H1 (cell line): ENCODE data around the gene RPL37. TPM values are rescaled to one million over a fixed set of nuclear protein-coding genes. Genes with fewer than 3 reads are reported as not detected.
A peak's percentile ranks its signal among the peaks of the same experiment; 100 is the strongest.

Source experiments
- CTCF ChIA-PET: fragments of 300-600 bp; sonication (Branson Sonifier 250); formaldehyde crosslinking; loops from one replicate; lab custom pipeline; 2021; ENCODE audit not compliant: partially characterized antibody; lab: Charles Lee
- POLR2A ChIA-PET: fragments of 300-600 bp; sonication (Branson Sonifier 250); formaldehyde crosslinking; loops from one replicate; lab custom pipeline; 2021; ENCODE audit warnings: inconsistent platforms; ENCODE audit not compliant: partially characterized antibody; lab: Charles Lee
- DNase-seq, 2 experiments: peaks; one replicate each; pipeline versions ENCODE4 v3.0.0 to v3.0.0-alpha.2; 2010 to 2022; ENCODE audit warnings: low spot score in 2 of 2, low read depth in 1 of 2, mixed read lengths in 1 of 2
- FAIRE-seq: peaks from 2 replicates; lab custom pipeline; 2011; peaks lifted over from hg19 to GRCh38; lab: Jason Lieb, UNC
- H2AFZ ChIP-seq: 2 replicates; pipeline ENCODE4 v1.8.1; 2012; ENCODE audit warnings: low read length, inconsistent platforms
- H2AK5ac ChIP-seq: 2 replicates; pipeline ENCODE4 v1.6.1; 2013; ENCODE audit warnings: low read depth, low read length
- H2BK120ac ChIP-seq: replicated peaks from 2 replicates; pipeline ENCODE3; 2013; ENCODE audit warnings: low read depth, low read length, inconsistent platforms
- H2BK12ac ChIP-seq: 2 replicates; pipeline ENCODE4 v1.6.1; 2013; ENCODE audit warnings: low read depth, low read length
- H2BK15ac ChIP-seq: 2 replicates; pipeline ENCODE4 v1.6.1; 2013; ENCODE audit warnings: low read length
- H2BK20ac ChIP-seq: 2 replicates; pipeline ENCODE4 v1.6.1; 2013; ENCODE audit warnings: low read length
- H2BK5ac ChIP-seq: 2 replicates; pipeline ENCODE4 v1.6.1; 2013; ENCODE audit warnings: low read depth, low read length
- H3K14ac ChIP-seq: 2 replicates; pipeline ENCODE4 v1.6.1; 2013; ENCODE audit warnings: inconsistent platforms; ENCODE audit not compliant: insufficient read length
- H3K18ac ChIP-seq: 2 replicates; pipeline ENCODE4 v1.6.1; 2013; ENCODE audit warnings: low read length; ENCODE audit errors: extremely low read depth
- H3K23ac ChIP-seq: 2 replicates; pipeline ENCODE4 v1.6.1; 2013; ENCODE audit warnings: inconsistent platforms; ENCODE audit not compliant: insufficient read length
- H3K23me2 ChIP-seq: 2 replicates; pipeline ENCODE4 v1.6.1; 2013; ENCODE audit warnings: low read depth, low read length
- H3K27ac ChIP-seq: 2 replicates; pipeline ENCODE4 v1.6.1; 2011; ENCODE audit warnings: low read depth, low read length, inconsistent platforms
- H3K27me3 ChIP-seq, 4 experiments: replicated peaks in 1 of 4; 1 replicate in 1 of 4; 2 replicates in 3 of 4; pipeline versions ENCODE4 v1.6.1 to v1.8.1; 2011 to 2013; ENCODE audit warnings: low read length in 3 of 4, mild to moderate bottlenecking in 3 of 4, inconsistent platforms in 2 of 4, mixed read lengths in 2 of 4, moderate library complexity in 1 of 4; ENCODE audit not compliant: control insufficient read depth in 3 of 4, insufficient read depth in 3 of 4; ENCODE audit errors: extremely low read depth in 1 of 4
- H3K36me3 ChIP-seq, 4 experiments: 2 replicates each; pipeline versions ENCODE4 v1.6.1 to v1.8.1; 2011 to 2013; ENCODE audit warnings: mild to moderate bottlenecking in 4 of 4, low read length in 3 of 4, moderate library complexity in 2 of 4, control low read depth in 1 of 4, inconsistent platforms in 1 of 4; ENCODE audit not compliant: insufficient read depth in 4 of 4, control insufficient read depth in 2 of 4
- H3K4ac ChIP-seq: replicated peaks from 2 replicates; pipeline ENCODE3; 2013; ENCODE audit warnings: low read length, low read depth, mixed read lengths, inconsistent platforms; ENCODE audit not compliant: insufficient read length
- H3K4me1 ChIP-seq, 4 experiments: replicated peaks in 1 of 4; 1 replicate in 1 of 4; 2 replicates in 3 of 4; pipeline versions ENCODE4 v1.6.1 to v1.8.1; 2011 to 2013; ENCODE audit warnings: low read length in 3 of 4, inconsistent platforms in 2 of 4, mixed read lengths in 1 of 4; ENCODE audit not compliant: insufficient read depth in 4 of 4, control insufficient read depth in 3 of 4
- H3K4me2 ChIP-seq, 2 experiments: 2 replicates each; pipeline versions ENCODE4 v1.6.1 to v1.8.1; 2011 to 2013; ENCODE audit warnings: low read depth in 2 of 2, low read length in 2 of 2, control low read depth in 1 of 2, inconsistent platforms in 1 of 2, mild to moderate bottlenecking in 1 of 2; ENCODE audit not compliant: insufficient read depth in 1 of 2
- H3K4me3 ChIP-seq, 4 experiments: fragments of 200-600, 300-600 bp in 1 of 4; sonication (generic), shearing (Covaris generic), sonication (Bioruptor Twin) in 1 of 4; 2 replicates each; pipeline versions ENCODE4 v1.5.1 to v1.8.1; 2011 to 2016; ENCODE audit warnings: low read length in 4 of 4, low read depth in 3 of 4, control low read depth in 2 of 4, inconsistent platforms in 2 of 4, mild to moderate bottlenecking in 2 of 4, mixed read lengths in 1 of 4, moderate library complexity in 1 of 4; ENCODE audit not compliant: insufficient read depth in 2 of 4; ENCODE audit errors: extremely low read depth in 1 of 4
- H3K56ac ChIP-seq: replicated peaks from 2 replicates; pipeline ENCODE3; 2013; ENCODE audit warnings: low read depth, mild to moderate bottlenecking, mixed read lengths, low read length, inconsistent platforms; ENCODE audit not compliant: insufficient read length
- H3K79me1 ChIP-seq: 2 replicates; pipeline ENCODE4 v1.6.1; 2013; ENCODE audit warnings: low read depth, low read length, control low read depth
- H3K79me2 ChIP-seq, 2 experiments: 2 replicates each; pipeline versions ENCODE4 v1.6.1 to v1.8.1; 2012 to 2013; ENCODE audit warnings: low read length in 2 of 2, mild to moderate bottlenecking in 2 of 2, inconsistent platforms in 1 of 2; ENCODE audit not compliant: insufficient read depth in 2 of 2, control insufficient read depth in 1 of 2
- H3K9ac ChIP-seq, 4 experiments: replicated peaks in 1 of 4; 1 replicate in 1 of 4; 2 replicates in 3 of 4; pipeline versions ENCODE4 v1.6.1 to v1.8.1; 2011 to 2013; ENCODE audit warnings: low read depth in 3 of 4, low read length in 3 of 4, control low read depth in 2 of 4, mild to moderate bottlenecking in 2 of 4, moderate library complexity in 2 of 4, inconsistent platforms in 1 of 4; ENCODE audit errors: extremely low read depth in 1 of 4
- H3K9me3 ChIP-seq, 2 experiments: 2 replicates each; pipeline versions ENCODE4 v1.6.1 to v1.8.1; 2012 to 2013; ENCODE audit warnings: mild to moderate bottlenecking in 2 of 2, moderate library complexity in 2 of 2, control low read depth in 1 of 2, inconsistent platforms in 1 of 2, low read depth in 1 of 2, low read length in 1 of 2, mixed read lengths in 1 of 2; ENCODE audit not compliant: insufficient read depth in 2 of 2
- H4K20me1 ChIP-seq, 2 experiments: replicated peaks in 1 of 2; 2 replicates each; pipeline versions ENCODE3 to v1.8.1; 2011 to 2013; ENCODE audit warnings: inconsistent platforms in 2 of 2, low read length in 2 of 2, mild to moderate bottlenecking in 1 of 2; ENCODE audit not compliant: insufficient read depth in 2 of 2, control insufficient read depth in 1 of 2
- H4K5ac ChIP-seq: 2 replicates; pipeline ENCODE4 v1.6.1; 2013; ENCODE audit warnings: low read length, low read depth, mixed read lengths, inconsistent platforms; ENCODE audit not compliant: insufficient read length
- H4K8ac ChIP-seq: 2 replicates; pipeline ENCODE4 v1.8.0; 2013; ENCODE audit warnings: mild to moderate bottlenecking, moderate library complexity, low read length, inconsistent platforms; ENCODE audit not compliant: insufficient read depth; ENCODE audit errors: extremely low read depth
- H4K91ac ChIP-seq: replicated peaks from 2 replicates; pipeline ENCODE3; 2013; ENCODE audit warnings: low read length, mixed read lengths, inconsistent platforms; ENCODE audit not compliant: insufficient read length
- BACH1 ChIP-seq: IDR thresholded peaks from 2 replicates; pipeline ENCODE4 v1.6.1; 2012; ENCODE audit warnings: low read length, improper control_type of control experiment
- CBX5 ChIP-seq: fragments of 300-800, 300-1000 bp; sonication (generic); IDR thresholded peaks from 2 replicates; pipeline ENCODE4 v1.7.1; 2016; ENCODE audit warnings: antibody characterized with exemption, low read length, low read depth
- CTCF ChIP-seq, 3 experiments: IDR thresholded peaks; 1 replicate in 2 of 3; 2 replicates in 1 of 3; pipeline versions ENCODE4 v1.5.1 to v1.6.1; 2011; ENCODE audit warnings: low read length in 3 of 3, mild to moderate bottlenecking in 3 of 3, inconsistent platforms in 2 of 3, low read depth in 1 of 3, moderate library complexity in 1 of 3; ENCODE audit not compliant: insufficient read depth in 1 of 3; ENCODE audit errors: control extremely low read depth in 1 of 3
- E2F6 ChIP-seq: IDR thresholded peaks from 2 replicates; pipeline ENCODE4 v1.6.1; 2012; ENCODE audit warnings: inconsistent platforms
- FOSL1 ChIP-seq: IDR thresholded peaks from 2 replicates; pipeline ENCODE4 v1.6.1; 2011; ENCODE audit warnings: mild to moderate bottlenecking, low read depth, low read length, moderate library complexity; ENCODE audit not compliant: insufficient read depth
- KDM4A ChIP-seq: IDR thresholded peaks from one replicate; pipeline ENCODE4 v1.7.1; 2012; ENCODE audit warnings: low read depth, mild to moderate bottlenecking, moderate library complexity, low read length, inconsistent platforms; ENCODE audit not compliant: severe bottlenecking
- MAX ChIP-seq: IDR thresholded peaks from 2 replicates; pipeline ENCODE4 v1.6.1; 2012; ENCODE audit warnings: inconsistent platforms
- POLR2AphosphoS5 ChIP-seq: IDR thresholded peaks from 2 replicates; pipeline ENCODE4 v1.6.1; 2011; ENCODE audit warnings: low read depth, low read length
- USF2 ChIP-seq: IDR thresholded peaks from 2 replicates; pipeline ENCODE4 v1.6.1; 2011; ENCODE audit warnings: low read length, improper control_type of control experiment
- WGBS, 2 experiments: shearing (Covaris generic) in 1 of 2; methylation state at CpG; one replicate each; pipeline versions ENCODE4 v1.1.6 to v1.1.7; 2013 to 2015; ENCODE audit warnings: low lambda C conversion rate in 2 of 2, mixed read lengths in 2 of 2, inconsistent platforms in 1 of 2, low coverage in 1 of 2, missing lambda C conversion rate in 1 of 2; ENCODE audit not compliant: insufficient replicate concordance in 2 of 2, insufficient coverage in 1 of 2, insufficient read length in 1 of 2; ENCODE audit errors: extremely low coverage in 1 of 2, missing lambda C conversion rate in 1 of 2; 5-methylcytosine and 5-hydroxymethylcytosine counted together
- polyA plus RNA-seq, 7 experiments: library from polyadenylated mRNA; depleted of rRNA in 3 of 7; stranded (reverse) in 5 of 7; unstranded in 2 of 7; fragments of >200 nt in 5 of 7; fragments of 200-250 nt in 2 of 7; gene quantifications; 1 replicate in 5 of 7; 2 replicates in 1 of 7; 4 replicates in 1 of 7; pipeline versions ENCODE4 v1.2.1 to v1.2.3, GENCODE V29; 2011 to 2013; ENCODE audit warnings: missing spikeins in 2 of 7, mixed read lengths in 2 of 7
- total RNA-seq: library from RNA; stranded (reverse); fragmentation: NEBNext Ultra II Directional; extraction: Animal tissue kit (Norgen Biotek cat#: 25700); gene quantifications from 2 replicates; pipeline ENCODE4 v1.2.1, GENCODE V29; 2021

RPL37 gene
- total and polyA plus RNA-seq, 2 of the 8 experiments (the other 6 are each of a cell fraction or from before 2014, with no cell fraction given) = 467 to 1,534 TPM

GRCh38 chr5:40869384-40869783 lies 34.4 kb upstream of the RPL37 start:
- FAIRE-seq = no peak
- Histone ChIP-seq H3K27ac (no peak overlapping the region), H3K23me2 (no peaks in the 10 kb centered on the region), H3K4ac (no peak overlapping the region), H2BK12ac (no peak overlapping the region), H2AFZ (no peak overlapping the region), H3K56ac (no peak overlapping the region), H2BK5ac (no peak overlapping the region), H3K14ac (no peak overlapping the region), H4K8ac (no peak overlapping the region), H3K9me3 (no peaks in the 10 kb centered on the region), H3K36me3 (no peaks in the 10 kb centered on the region), H2BK20ac (no peak overlapping the region), H4K20me1 (no peaks in the 10 kb centered on the region), H3K9ac (no peak overlapping the region), H3K79me2 (no peaks in the 10 kb centered on the region), H3K79me1 (no peaks in the 10 kb centered on the region), H2BK15ac (no peak overlapping the region), H2BK120ac (no peak overlapping the region), H4K5ac (no peak overlapping the region), H3K23ac (no peak overlapping the region), H3K18ac (no peak overlapping the region), H3K4me1 (peaks cover 0 to 4% (median 1%) of the 10 kb centered on the region in 4 experiments; a peak in 5 of 7 replicates), H2AK5ac (no peak overlapping the region), H4K91ac (no peak overlapping the region), H3K4me2 (no peak overlapping the region), H3K27me3 (no peaks in the 10 kb centered on the region), H3K4me3 (no peak overlapping the region)
- DNase-seq = peak in 1 of 2 experiments; percentile 0
- CTCF ChIA-PET = no interaction called here
- 75% methylated on average over 1 of the region's 1 CpG; no CpG with 5 or more reads in 1 of the 2 experiments for WGBS, 2 experiments
- POLR2A ChIA-PET = no interaction called here
- no peak for TF ChIP-seq BACH1
- no peak for TF ChIP-seq CTCF (IDR thresholded peaks at IDR 0.05; ENCODE audit: control extremely low read depth in 1 of 3, insufficient read depth in 1 of 3, low read depth in 1 of 3, low read length in 3 of 3)
- TF ChIP-seq CBX5 = no peak
- no peak for TF ChIP-seq USF2
- no peak for TF ChIP-seq FOSL1
- TF ChIP-seq POLR2AphosphoS5 = no peak
- TF ChIP-seq E2F6 = no peak
- TF ChIP-seq KDM4A = no peak
- no peak for TF ChIP-seq MAX
